HCT116 (cell line): ENCODE measurements around the gene LCN10. TPM values are rescaled to one million over a fixed set of nuclear protein-coding genes. Genes with fewer than 3 reads are reported as not detected.

Experiments used
- ATAC-seq: fragments of 200-7000 bp; cut with Tn5 transposase; 2 replicates; pipeline ENCODE4 v1.9.1; 2020; ENCODE audit warnings: mild to moderate bottlenecking, moderate library complexity
- BruUV-seq: library from RNA; stranded (reverse); fragments of 400-500 nt; replicated peaks from 2 replicates; lab custom pipeline; 2021; lab: Mats Ljungman, UMichigan
- CTCF ChIA-PET: fragments of 300-600 bp; sonication (Branson Sonifier 250); formaldehyde crosslinking; loops from one replicate; lab custom pipeline; 2021; ENCODE audit warnings: antibody characterized with exemption; lab: Charles Lee
- POLR2A ChIA-PET: fragments of 300-600, 350-600 bp; sonication (Branson Sonifier 250); formaldehyde crosslinking; loops from one replicate; lab custom pipeline; 2021; ENCODE audit warnings: antibody characterized with exemption; lab: Charles Lee
- RAD21 ChIA-PET, 2 experiments: fragments of 300-600 bp; sonication (Branson Sonifier 250); formaldehyde crosslinking; loops; one replicate each; lab custom pipeline; 2023; ENCODE audit warnings: low total read pairs in 2 of 2; ENCODE audit not compliant: uncharacterized antibody in 2 of 2, unreplicated experiment in 2 of 2, low non-redundant PET in 1 of 2; lab: Charles Lee
- DNase-seq: peaks from one replicate; pipeline ENCODE4 v3.0.0-alpha.2; 2010; ENCODE audit warnings: low read depth, low spot score
- H2AFZ ChIP-seq: fragments of 200-600 bp; shearing (Covaris generic), sonication (generic); 2 replicates; pipeline ENCODE4 v1.6.1; 2017; ENCODE audit warnings: low read depth, mixed run types, mixed read lengths, antibody characterized with exemption, low read length; ENCODE audit not compliant: poor library complexity, severe bottlenecking
- H3K27ac ChIP-seq: 2 replicates; pipeline ENCODE4 v1.5.1; 2012; ENCODE audit warnings: low read depth, low read length
- H3K27me3 ChIP-seq: fragments of 200-600 bp; sonication (generic); 2 replicates; pipeline ENCODE4 v1.6.1; 2016; ENCODE audit warnings: mixed run types, low read length, mixed read lengths; ENCODE audit not compliant: insufficient read depth
- H3K36me3 ChIP-seq, 2 experiments: fragments of 200-500 bp in 1 of 2; fragments of 200-600 bp in 1 of 2; sonication (Bioruptor generic) in 1 of 2; sonication (generic) in 1 of 2; 2 replicates each; pipeline versions ENCODE4 v1.5.1 to v1.6.1; 2014 to 2016; ENCODE audit warnings: low read length in 2 of 2, inconsistent platforms in 1 of 2, mixed read lengths in 1 of 2, mixed run types in 1 of 2; ENCODE audit not compliant: insufficient read depth in 2 of 2, control insufficient read depth in 1 of 2
- H3K4me1 ChIP-seq, 2 experiments: fragments of 200-600 bp in 1 of 2; sonication (generic) in 1 of 2; 2 replicates each; pipeline versions ENCODE4 v1.5.1 to v1.6.1; 2012 to 2017; ENCODE audit warnings: low read length in 2 of 2, inconsistent platforms in 1 of 2, mild to moderate bottlenecking in 1 of 2, mixed read lengths in 1 of 2, mixed run types in 1 of 2, moderate library complexity in 1 of 2; ENCODE audit not compliant: insufficient read depth in 2 of 2, control insufficient read depth in 1 of 2
- H3K4me2 ChIP-seq: fragments of 200-600 bp; sonication (generic); 2 replicates; pipeline ENCODE4 v1.6.1; 2017; ENCODE audit warnings: mixed run types, low read length, mixed read lengths
- H3K4me3 ChIP-seq, 2 experiments: fragments of 200-600 bp in 1 of 2; sonication (generic) in 1 of 2; replicated peaks in 1 of 2; 2 replicates each; pipeline ENCODE4 v1.5.1; 2011 to 2016; ENCODE audit warnings: low read length in 2 of 2, control low read depth in 1 of 2, low read depth in 1 of 2, mild to moderate bottlenecking in 1 of 2, mixed read lengths in 1 of 2, mixed run types in 1 of 2
- H3K79me2 ChIP-seq: fragments of 200-600 bp; sonication (generic); 2 replicates; pipeline ENCODE4 v1.6.1; 2017; ENCODE audit warnings: mild to moderate bottlenecking, mixed run types, low read length, moderate library complexity, mixed read lengths; ENCODE audit not compliant: insufficient read depth
- H3K9ac ChIP-seq: fragments of 200-600 bp; sonication (generic); 2 replicates; pipeline ENCODE4 v1.6.1; 2016; ENCODE audit warnings: low read length, mixed read lengths
- H3K9me2 ChIP-seq: fragments of 200-600 bp; sonication (generic), shearing (Covaris generic); 2 replicates; pipeline ENCODE4 v1.6.1; 2017; ENCODE audit warnings: mixed run types, mild to moderate bottlenecking, moderate library complexity; ENCODE audit not compliant: insufficient read depth
- H3K9me3 ChIP-seq, 2 experiments: fragments of 200-500 bp in 1 of 2; fragments of 200-600 bp in 1 of 2; sonication (Bioruptor generic) in 1 of 2; sonication (generic) in 1 of 2; 2 replicates each; pipeline ENCODE4 v1.6.1; 2014 to 2017; ENCODE audit warnings: low read length in 2 of 2, mixed read lengths in 2 of 2, inconsistent platforms in 1 of 2, low read depth in 1 of 2, mild to moderate bottlenecking in 1 of 2, mixed run types in 1 of 2, moderate library complexity in 1 of 2; ENCODE audit not compliant: control insufficient read depth in 1 of 2, insufficient read depth in 1 of 2
- H4K20me1 ChIP-seq: fragments of 200-600 bp; sonication (generic), shearing (Covaris generic); 2 replicates; pipeline ENCODE4 v1.6.1; 2017; ENCODE audit warnings: mixed run types, mild to moderate bottlenecking, moderate library complexity; ENCODE audit not compliant: insufficient read depth
- CBX3 ChIP-seq: IDR thresholded peaks from 2 replicates; pipeline ENCODE4 v1.6.1; 2012; ENCODE audit warnings: low read depth
- CEBPB ChIP-seq: IDR thresholded peaks from 2 replicates; pipeline ENCODE4 v1.6.1; 2012; ENCODE audit warnings: low read depth
- EZH2phosphoT487 ChIP-seq: fragments of 200-600 bp; IDR thresholded peaks from 2 replicates; pipeline ENCODE4 v1.6.1; 2018; ENCODE audit warnings: antibody characterized with exemption, borderline replicate concordance
- POLR2A ChIP-seq: IDR thresholded peaks from 2 replicates; pipeline ENCODE4 v1.7.0; 2011; ENCODE audit warnings: borderline replicate concordance; ENCODE audit not compliant: insufficient read depth, insufficient read length; ENCODE audit errors: extremely low read depth
- POLR2AphosphoS5 ChIP-seq: IDR thresholded peaks from 2 replicates; pipeline ENCODE4 v1.6.1; 2011; ENCODE audit warnings: mild to moderate bottlenecking, low read depth, low read length, moderate library complexity
- SIN3A ChIP-seq: IDR thresholded peaks from 2 replicates; pipeline ENCODE4 v1.6.1; 2012; ENCODE audit warnings: low read depth
- SRF ChIP-seq: IDR thresholded peaks from 2 replicates; pipeline ENCODE4 v1.6.1; 2012; ENCODE audit warnings: low read depth
- YY1 ChIP-seq: IDR thresholded peaks from 2 replicates; pipeline ENCODE4 v1.6.1; 2011; ENCODE audit warnings: low read length, low read depth, moderate library complexity, mild to moderate bottlenecking; ENCODE audit not compliant: insufficient replicate concordance; ENCODE audit errors: extremely low read depth
- ZNF274 ChIP-seq: fragments of 200-500 bp; sonication (Bioruptor generic); IDR thresholded peaks from 2 replicates; pipeline ENCODE4 v1.6.1; 2014; ENCODE audit warnings: mild to moderate bottlenecking, low read depth, low read length, inconsistent platforms
- intact Hi-C: fragments of 100-400 bp; cut with micrococcal nuclease; formaldehyde crosslinking; loops from 2 replicates; pipeline ENCODE4 v1.10.0; 2022
- total RNA-seq: library from RNA; stranded (reverse); gene quantifications from one replicate; pipeline ENCODE4 v1.2.1, GENCODE V29; 2021; ENCODE audit not compliant: unreplicated experiment
- TF ChIP-seq, protein P1 (sequence below), 3 experiments: fragments of 200-600 bp in 1 of 3; sonication (generic) in 1 of 3; IDR thresholded peaks in 2 of 3; conservative IDR thresholded peaks in 1 of 3; 2 replicates each; pipeline ENCODE4 v1.5.1; 2012 to 2017; ENCODE audit warnings: low read depth in 2 of 3, low read length in 2 of 3, antibody characterized with exemption in 1 of 3, borderline replicate concordance in 1 of 3, control low read depth in 1 of 3, mild to moderate bottlenecking in 1 of 3, mixed read lengths in 1 of 3, mixed run types in 1 of 3, moderate library complexity in 1 of 3; ENCODE audit not compliant: insufficient read depth in 1 of 3
- TF ChIP-seq, protein P2 (sequence below): IDR thresholded peaks from 2 replicates; pipeline ENCODE4 v1.6.1; 2012
- TF ChIP-seq, protein P3 (sequence below): IDR thresholded peaks from 2 replicates; pipeline ENCODE4 v1.6.1; 2011; ENCODE audit warnings: mild to moderate bottlenecking, low read length, moderate library complexity; ENCODE audit not compliant: insufficient replicate concordance; ENCODE audit errors: extremely low read depth

The LCN10 gene
- total RNA-seq, 1 experiment from 2014 or later, result not detected

DNA sequence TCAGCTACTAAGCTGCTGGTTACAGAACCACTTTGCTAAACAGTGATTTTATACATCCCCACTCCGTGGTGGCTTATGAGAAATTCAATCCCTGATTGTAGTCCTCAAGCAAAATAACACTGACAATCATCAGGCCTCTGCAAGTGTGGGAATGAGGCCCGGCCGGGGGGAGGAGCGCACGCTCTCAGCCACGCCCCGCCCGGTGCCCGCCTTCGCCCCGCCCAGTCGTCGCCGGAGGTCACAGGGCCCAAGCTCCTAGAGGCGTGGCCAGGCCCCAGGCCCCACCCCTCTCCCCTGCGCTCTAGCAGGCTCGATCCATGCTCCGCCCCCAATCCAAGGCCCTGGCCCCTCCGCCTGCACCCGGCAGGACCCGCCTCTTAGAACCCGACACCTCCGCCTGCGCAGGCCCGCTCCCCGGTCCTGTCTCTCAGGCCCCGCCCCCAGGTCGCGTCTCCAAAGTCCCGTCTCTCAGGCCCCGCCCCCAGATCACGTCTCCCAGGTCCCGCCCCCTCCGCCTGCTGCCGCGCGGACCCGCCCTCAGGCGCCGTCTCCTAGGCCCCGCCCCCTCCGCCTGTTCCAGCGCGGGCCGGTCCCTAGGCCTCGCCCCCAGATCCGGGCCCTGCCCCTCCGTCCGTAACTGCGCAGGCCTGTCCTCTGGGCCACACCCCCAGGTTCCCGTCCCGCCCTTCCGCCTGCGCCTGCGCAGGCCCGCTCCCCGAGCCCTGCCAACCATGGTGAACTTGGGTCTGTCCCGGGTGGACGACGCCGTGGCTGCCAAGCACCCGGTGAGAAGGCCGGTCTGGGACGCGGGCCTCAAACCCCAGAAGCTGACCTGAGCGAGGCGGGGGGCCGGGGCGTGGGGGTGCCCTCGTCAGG, 48.1 kb upstream of the LCN10 start, which contains the start of gene TMEM141:
TSS of gene TMEM141 (plus strand) at position 705 of the 876 bp plus-strand sequence. CDS start at position 732, 27 bp downstream.
- DNase-seq (peak; percentile 98), ATAC-seq (peak; percentile 88)
- H3K27ac ChIP-seq, result peak within 1 kb of the TSS; percentile 79
- H3K9ac ChIP-seq, result peak within 1 kb of the TSS; percentile 98
- intact Hi-C loops, result loop anchor here (2.0 kb wide), 1 partner anchor 58 kb away; the partner anchor contains the start of gene PHPT1
- H4K20me1 ChIP-seq, result no peaks in the 10 kb centered on the region
- ChIA-PET POLR2A (interaction anchor here (1.0 kb wide), 1 partner anchor 10 kb away, joined by 5 read pairs; no protein-coding TSS in a partner anchor), RAD21 (no interaction called here), CTCF (interaction anchor here (0.6 to 1.2 kb wide), 10 partner anchors 9 to 256 kb away, joined by 3 to 13 read pairs (median 4); partner anchors contain the start of gene AJM1)
- H3K4me2 ChIP-seq, result peak within 1 kb of the TSS; percentile 94
- no peaks in the 10 kb centered on the region for H3K9me3 ChIP-seq
- peak within 1 kb of the TSS; percentile 83 to 84 for H3K4me3 ChIP-seq
- H2AFZ ChIP-seq, result peak within 1 kb of the TSS; percentile 30
- H3K79me2 ChIP-seq, result peaks cover 12% of the 10 kb centered on the region; the same call in 1 of the 2 replicates
- no TSS peak for BruUV-seq
- peaks cover 14 to 40% of the 10 kb centered on the region in 2 experiments; a peak in 3 of 4 replicates for H3K4me1 ChIP-seq
- no peaks in the 10 kb centered on the region for H3K9me2 ChIP-seq
- no peaks in the 10 kb centered on the region for H3K27me3 ChIP-seq
- no peaks in the 10 kb centered on the region; a peak in 1 of 4 replicates for H3K36me3 ChIP-seq
- TF ChIP-seq EZH2phosphoT487 (no peak), ZNF274 (no peak), POLR2AphosphoS5 (peak; percentile 88), CEBPB (no peak), SIN3A (no peak), SRF (no peak), POLR2A (peak; percentile 46), YY1 (peak; percentile 68), CBX3 (no peak)
- TF ChIP-seq, protein P1, sequence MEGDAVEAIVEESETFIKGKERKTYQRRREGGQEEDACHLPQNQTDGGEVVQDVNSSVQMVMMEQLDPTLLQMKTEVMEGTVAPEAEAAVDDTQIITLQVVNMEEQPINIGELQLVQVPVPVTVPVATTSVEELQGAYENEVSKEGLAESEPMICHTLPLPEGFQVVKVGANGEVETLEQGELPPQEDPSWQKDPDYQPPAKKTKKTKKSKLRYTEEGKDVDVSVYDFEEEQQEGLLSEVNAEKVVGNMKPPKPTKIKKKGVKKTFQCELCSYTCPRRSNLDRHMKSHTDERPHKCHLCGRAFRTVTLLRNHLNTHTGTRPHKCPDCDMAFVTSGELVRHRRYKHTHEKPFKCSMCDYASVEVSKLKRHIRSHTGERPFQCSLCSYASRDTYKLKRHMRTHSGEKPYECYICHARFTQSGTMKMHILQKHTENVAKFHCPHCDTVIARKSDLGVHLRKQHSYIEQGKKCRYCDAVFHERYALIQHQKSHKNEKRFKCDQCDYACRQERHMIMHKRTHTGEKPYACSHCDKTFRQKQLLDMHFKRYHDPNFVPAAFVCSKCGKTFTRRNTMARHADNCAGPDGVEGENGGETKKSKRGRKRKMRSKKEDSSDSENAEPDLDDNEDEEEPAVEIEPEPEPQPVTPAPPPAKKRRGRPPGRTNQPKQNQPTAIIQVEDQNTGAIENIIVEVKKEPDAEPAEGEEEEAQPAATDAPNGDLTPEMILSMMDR (IDR thresholded peaks at IDR 0.05 in 2 of 3, conservative IDR thresholded peaks at IDR 0.05 in 1 of 3; ENCODE audit: borderline replicate concordance in 1 of 3, insufficient read depth in 1 of 3, low read depth in 2 of 3, low read length in 2 of 3), result no peak
- TF ChIP-seq, protein P2, sequence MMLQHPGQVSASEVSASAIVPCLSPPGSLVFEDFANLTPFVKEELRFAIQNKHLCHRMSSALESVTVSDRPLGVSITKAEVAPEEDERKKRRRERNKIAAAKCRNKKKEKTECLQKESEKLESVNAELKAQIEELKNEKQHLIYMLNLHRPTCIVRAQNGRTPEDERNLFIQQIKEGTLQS, result no peak
- TF ChIP-seq, protein P3, sequence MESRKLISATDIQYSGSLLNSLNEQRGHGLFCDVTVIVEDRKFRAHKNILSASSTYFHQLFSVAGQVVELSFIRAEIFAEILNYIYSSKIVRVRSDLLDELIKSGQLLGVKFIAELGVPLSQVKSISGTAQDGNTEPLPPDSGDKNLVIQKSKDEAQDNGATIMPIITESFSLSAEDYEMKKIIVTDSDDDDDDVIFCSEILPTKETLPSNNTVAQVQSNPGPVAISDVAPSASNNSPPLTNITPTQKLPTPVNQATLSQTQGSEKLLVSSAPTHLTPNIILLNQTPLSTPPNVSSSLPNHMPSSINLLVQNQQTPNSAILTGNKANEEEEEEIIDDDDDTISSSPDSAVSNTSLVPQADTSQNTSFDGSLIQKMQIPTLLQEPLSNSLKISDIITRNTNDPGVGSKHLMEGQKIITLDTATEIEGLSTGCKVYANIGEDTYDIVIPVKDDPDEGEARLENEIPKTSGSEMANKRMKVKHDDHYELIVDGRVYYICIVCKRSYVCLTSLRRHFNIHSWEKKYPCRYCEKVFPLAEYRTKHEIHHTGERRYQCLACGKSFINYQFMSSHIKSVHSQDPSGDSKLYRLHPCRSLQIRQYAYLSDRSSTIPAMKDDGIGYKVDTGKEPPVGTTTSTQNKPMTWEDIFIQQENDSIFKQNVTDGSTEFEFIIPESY, result no peak
- TF ChIP-seq, all 23 proteins: peak for 3
